Left forelimb (tissue), 1 donor: Measurements from ENCODE around the gene ZG16.
"Not testable (repeated sequence)": the region's sequence is repeated elsewhere in the genome, so short reads cannot be mapped to it uniquely, and the experiment has no call there.

Experiments used
- DNase-seq: peaks from one replicate; pipeline ENCODE4 v3.0.0-alpha.2; 2018; ENCODE audit warnings: low spot score

Gene ZG16

GRCh38 chr16:29748760-29749149 is 29.3 kb upstream of the ZG16 start:
- not testable (repeated sequence) for DNase-seq

GRCh38 chr16:29753516-29753915 is 24.5 kb upstream of the ZG16 start:
- DNase-seq: no peak

- no peak for DNase-seq
Measured at GRCh38 chr16:29756654-29757053, 21.4 kb upstream of the ZG16 start.

GRCh38 chr16:29757086-29757485 is 21.0 kb upstream of the ZG16 start:
- DNase-seq: not testable (repeated sequence)

- no peak for DNase-seq
Measured at GRCh38 chr16:29757950-29758466, 20.0 kb upstream of the ZG16 start.

GRCh38 chr16:29760567-29761279 is 17.3 kb upstream of the ZG16 start:
- DNase-seq: no peak

GRCh38 chr16:29761280-29761651 is 16.8 kb upstream of the ZG16 start:
- not testable (repeated sequence) for DNase-seq

GRCh38 chr16:29761882-29762281 is 16.2 kb upstream of the ZG16 start:
- DNase-seq: no peak

GRCh38 chr16:29763326-29763725 is 14.7 kb upstream of the ZG16 start:
- no peak for DNase-seq

- no peak for DNase-seq
Measured at GRCh38 chr16:29765167-29766032, 12.7 kb upstream of the ZG16 start.

- no peak for DNase-seq
Measured at GRCh38 chr16:29766571-29766970, 11.5 kb upstream of the ZG16 start.

GRCh38 chr16:29767062-29767461 is 11.0 kb upstream of the ZG16 start:
- DNase-seq: no peak

GRCh38 chr16:29769507-29769906 is 8.5 kb upstream of the ZG16 start:
- DNase-seq: no peak

- no peak for DNase-seq
Measured at GRCh38 chr16:29770250-29770929, 7.7 kb upstream of the ZG16 start.

GRCh38 chr16:29772330-29772729 is 5.7 kb upstream of the ZG16 start:
- DNase-seq: not testable (repeated sequence)

- no peak for DNase-seq
Measured at GRCh38 chr16:29774730-29775129, 3.3 kb upstream of the ZG16 start.

- no peak for DNase-seq
Measured at GRCh38 chr16:29775742-29776408, 2.2 kb upstream of the ZG16 start.

GRCh38 chr16:29779474-29779873 is 1.4 kb downstream of the ZG16 start:
- no peak for DNase-seq

GRCh38 chr16:29783094-29783953 is 5.3 kb downstream of the ZG16 start:
- not testable (repeated sequence) for DNase-seq

- no peak for DNase-seq
Measured at GRCh38 chr16:29784157-29784556, 6.1 kb downstream of the ZG16 start.

GRCh38 chr16:29784901-29785500 is 6.9 kb downstream of the ZG16 start:
- DNase-seq: peak; percentile 80
